HG03095 (cell line): ENCODE data around the gene PEX1.
"Not testable (repeated sequence)": the region's sequence is repeated elsewhere in the genome, so short reads cannot be mapped to it uniquely, and the experiment has no call there.

Experiments used
- ATAC-seq: cut with Tn5 transposase; IDR thresholded peaks from one replicate; pipeline ENCODE4 v1.9.1; 2021; ENCODE audit warnings: moderate library complexity; ENCODE audit not compliant: unreplicated experiment

PEX1 gene

DNA sequence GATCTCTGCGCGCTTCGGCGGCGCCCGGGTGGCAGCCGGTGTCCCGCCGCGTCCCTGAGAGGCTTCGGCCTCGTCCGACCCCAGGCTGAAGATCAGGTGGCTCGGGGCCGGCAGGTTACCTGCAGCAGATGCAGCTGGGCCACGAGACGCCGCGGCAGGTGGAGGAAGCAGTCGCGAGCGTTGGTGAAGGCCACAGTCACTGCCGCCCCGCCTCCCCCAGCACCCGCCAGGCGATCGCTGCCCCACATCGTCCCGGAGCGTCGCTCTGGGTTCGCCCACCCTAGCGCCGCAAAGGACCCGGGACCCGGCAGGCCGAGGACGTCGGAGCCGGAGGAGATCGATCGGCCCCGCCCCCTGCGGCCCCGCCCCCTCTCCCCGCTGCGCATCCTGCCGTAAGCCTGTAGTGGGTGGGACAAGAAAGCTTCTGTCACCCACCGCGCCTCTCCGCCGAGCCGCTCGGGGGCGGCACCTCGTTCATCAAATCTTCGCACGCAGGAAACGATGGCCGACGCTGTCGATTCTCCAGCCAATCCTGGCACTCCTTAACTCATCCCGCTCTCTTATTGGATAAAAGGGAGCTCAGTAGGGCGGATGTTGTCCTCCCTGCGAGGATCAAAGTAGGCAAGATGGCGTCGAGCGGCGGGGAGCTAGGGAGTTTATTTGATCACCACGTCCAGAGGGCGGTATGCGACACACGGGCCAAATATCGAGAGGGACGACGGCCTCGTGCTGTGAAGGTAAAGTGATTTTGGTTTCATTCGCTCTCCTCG lies at the start of gene PEX1, which contains the start of gene RBM48:
TSS of gene PEX1 (minus strand) at position 333 of the 770 bp plus-strand sequence. CDS start at position 248, 85 bp downstream.
TSS of gene RBM48 (plus strand) at position 608 of the 770 bp plus-strand sequence. CDS start at position 627, 19 bp downstream.
- ATAC-seq: peak; percentile 92

DNA sequence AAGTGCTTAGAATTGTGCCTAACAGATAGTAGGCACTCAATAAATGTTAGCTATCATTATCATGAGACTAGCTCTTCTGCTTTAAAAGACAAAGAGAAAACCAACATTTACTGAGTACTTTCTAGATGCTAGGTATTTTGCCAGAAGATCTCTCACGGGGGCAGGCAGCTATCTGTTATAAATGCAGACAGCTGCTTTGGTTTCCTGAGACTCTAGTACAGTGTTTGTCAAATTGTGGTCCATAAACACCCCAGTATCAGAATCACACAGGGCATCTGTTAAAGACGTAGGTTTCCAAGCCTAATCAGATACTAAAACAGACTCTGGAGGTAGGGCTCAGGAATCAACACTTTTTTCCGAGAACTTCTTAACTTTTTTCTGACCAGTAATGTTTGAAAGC lies 48.0 kb upstream of the PEX1 start:
- ATAC-seq: no peak

DNA sequence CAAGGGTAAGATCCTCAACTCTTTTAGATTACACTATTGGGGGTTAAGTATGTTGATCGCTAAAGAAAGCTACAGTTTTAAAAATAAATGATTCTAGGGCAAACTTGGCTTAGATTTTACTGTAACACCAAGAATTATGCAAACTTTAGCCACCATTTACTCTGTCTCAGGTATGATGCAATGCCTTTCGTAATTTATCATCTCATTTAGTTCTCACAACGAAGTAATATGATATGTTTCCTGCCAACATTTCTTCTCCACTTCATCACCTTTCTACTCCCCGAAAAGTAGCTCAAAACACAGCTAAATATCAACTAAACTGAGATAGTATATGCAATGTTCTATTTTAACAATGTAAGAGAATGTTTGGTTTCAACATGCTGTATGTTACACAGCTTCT lies 40.8 kb upstream of the PEX1 start:
- ATAC-seq: no peak

DNA sequence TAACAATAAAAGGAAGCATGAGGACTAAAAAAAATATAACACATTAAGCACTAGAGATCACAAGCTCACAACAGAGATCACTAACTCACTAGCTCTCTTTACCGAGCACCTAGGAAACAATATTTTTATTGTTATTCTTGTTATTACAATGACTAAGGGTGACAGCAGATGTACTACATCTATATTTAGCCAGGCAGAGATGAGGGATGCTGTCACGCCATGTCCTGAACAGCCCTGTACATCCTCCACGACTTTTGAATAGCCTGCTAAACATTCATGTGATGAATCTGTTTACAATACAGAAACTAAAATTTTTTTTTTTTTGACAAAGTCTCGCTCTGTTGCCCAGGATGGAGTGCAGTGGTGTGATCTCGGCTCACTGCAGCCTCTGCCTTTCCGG lies 39.1 kb upstream of the PEX1 start:
- ATAC-seq: no peak

DNA sequence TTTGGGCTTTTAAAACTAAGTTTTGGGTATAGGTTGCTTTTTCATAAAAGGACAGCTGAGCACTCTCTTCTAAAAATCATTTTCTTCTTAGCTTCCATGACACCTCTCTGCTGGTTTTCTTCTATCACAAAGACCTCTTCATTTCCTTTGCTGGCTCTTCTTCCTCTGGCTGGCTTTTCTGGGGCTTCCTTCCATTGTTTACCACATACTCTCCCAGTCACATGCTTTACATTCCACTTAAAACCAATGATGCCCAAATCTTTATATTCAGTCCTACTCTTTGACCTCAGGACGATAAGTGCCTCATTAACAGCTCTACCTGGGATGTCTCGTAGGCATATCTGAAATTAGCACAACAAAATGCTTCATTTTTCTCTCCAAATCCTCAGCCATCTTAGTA lies 35.0 kb upstream of the PEX1 start:
- ATAC-seq: no peak

DNA sequence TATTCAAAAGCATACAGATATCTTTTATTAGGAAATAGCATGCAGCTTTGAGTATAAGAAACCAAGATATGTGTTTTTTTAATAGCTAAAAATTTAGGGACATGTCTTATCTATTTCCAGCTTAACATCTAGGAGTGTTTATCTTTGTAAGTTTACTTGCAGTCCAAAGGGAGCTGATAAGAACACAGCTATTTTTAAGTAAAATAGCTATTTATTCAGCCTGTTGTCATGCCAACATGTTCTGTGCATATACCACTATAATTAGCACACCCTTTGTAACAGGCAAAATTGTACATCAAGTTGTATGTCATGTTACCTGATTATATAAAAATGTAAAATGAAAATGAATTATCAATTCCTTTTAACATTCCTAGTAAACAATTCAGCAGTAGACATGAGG lies 32.3 kb upstream of the PEX1 start:
- ATAC-seq: no peak

GRCh38 chr7:92557808-92558362 lies 29.6 kb upstream of the PEX1 start:
- ATAC-seq: no peak

DNA sequence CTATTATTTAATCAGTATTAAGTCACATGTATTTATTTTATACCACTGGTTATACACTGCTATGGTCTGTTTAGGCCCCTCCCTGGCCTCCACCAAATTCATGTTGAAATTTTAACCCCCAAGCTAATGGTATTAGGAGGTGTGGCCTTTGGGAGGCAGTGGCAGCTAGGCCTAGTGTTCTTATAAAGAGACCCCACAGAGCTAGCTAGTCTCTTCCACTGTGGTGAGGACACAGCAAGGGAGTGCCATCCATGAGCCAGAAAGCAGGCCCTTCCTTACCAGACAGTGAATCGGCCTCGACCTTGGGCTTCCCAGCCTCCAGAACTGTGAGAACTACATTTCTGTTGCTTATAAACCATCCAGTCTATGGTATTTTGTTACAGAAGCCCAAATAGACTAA lies 28.9 kb upstream of the PEX1 start:
- no peak for ATAC-seq

DNA sequence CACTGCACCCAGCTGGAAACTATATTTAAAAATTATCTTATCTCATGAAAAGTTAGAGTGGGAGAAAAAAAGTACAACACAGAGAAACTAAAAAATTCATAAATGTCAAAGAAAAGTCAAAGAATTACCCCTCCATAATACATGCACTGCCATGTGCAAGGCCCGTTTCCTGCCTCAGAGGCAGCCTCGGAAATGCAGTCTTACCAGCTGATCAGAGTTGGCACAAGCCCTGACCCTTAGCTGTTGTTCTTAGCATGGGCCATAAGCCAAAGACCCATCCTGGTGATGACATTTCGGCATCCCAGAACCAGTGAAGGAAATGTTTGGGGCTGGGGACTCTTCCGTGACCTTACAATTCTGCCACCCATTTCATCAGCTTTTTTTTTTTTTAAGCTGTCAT lies 21.9 kb upstream of the PEX1 start:
- no peak for ATAC-seq

DNA sequence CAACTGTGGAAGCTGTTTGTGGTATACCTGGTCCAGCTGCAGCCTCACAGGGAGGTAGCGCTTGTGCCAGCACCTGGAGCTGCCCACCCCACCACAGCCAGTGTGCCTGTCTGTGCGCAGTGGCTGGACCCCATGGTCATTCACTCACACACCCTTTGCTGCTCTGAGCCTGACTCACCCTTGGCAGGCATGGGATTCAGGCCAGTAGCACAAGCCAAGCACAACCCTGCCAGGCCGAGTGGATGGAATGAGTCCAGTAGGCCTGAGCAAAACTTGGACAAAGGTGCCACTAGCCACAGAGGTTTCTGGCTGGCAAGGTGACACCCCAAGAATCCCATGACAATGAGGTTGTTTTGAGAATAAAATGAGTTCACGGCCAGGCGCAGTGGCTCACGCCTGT lies 19.3 kb upstream of the PEX1 start:
- no peak for ATAC-seq

- ATAC-seq: no peak
Observed at GRCh38 chr7:92546856-92547497, 18.7 kb upstream of the PEX1 start.

GRCh38 chr7:92545116-92545515 lies 16.8 kb upstream of the PEX1 start:
- not testable (repeated sequence) for ATAC-seq

GRCh38 chr7:92543542-92543941 lies 15.2 kb upstream of the PEX1 start:
- ATAC-seq: not testable (repeated sequence)

DNA sequence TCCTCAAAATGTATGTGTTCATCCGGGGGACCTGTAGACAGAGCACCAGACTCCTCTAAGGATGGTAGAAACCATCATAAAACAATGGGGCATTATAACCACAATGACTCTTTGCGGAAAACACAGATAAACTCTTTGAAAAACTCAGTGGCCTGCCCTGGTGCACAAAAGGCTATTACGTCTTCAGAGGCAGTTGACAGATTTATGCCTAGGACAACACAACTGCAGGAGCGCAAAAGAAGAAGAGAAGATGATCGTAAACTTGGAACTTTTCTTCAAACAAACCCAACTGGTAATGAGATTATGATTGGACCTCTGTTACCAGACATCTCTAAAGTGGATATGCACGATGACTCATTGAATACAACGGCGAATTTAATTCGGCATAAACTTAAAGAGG lies 6.3 kb upstream of the PEX1 start:
- ATAC-seq: no peak

GRCh38 chr7:92528958-92529264 lies 591 bp upstream of the PEX1 start:
- peak; percentile 6 for ATAC-seq

DNA sequence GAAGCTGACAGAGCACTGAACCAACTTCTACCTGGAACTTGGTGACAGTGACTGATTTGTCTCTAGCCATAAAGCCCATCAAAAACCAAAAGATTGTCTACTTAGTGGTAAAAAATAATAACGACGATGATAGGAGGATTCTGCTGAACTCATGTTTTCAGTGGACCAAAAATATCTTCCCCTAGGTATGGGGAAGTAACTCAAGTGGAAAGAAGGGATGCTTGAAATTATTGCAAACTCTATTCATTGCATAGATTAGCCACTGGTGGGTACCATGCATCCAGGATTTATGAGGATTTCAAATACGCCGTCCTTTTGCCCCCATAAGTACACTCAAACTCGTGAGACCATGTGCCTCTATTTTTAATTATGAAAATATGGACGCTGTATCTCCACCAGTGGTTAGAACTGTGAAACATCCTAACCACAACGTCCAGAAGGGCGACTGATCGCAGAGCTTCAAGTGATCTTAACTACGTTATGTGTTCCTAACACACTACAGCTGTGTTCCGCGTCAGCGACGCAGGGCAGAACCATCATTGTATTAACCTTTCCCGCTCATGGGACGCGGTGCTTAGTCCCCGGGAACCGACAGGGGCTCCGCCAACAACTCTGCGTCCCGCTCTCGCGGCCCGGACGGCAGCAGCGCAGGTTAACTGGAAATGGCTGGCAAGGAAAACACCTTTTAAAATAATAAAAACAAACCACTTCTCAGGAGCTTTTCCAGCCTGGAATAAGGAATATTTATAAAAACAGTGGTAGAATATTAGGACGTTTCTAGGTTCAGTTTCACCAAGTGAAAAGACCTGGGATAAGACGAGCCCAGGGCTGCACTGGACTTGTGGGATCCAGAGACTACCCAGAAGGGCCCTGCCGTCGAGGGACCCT lies 776 bp downstream of the PEX1 start:
- ATAC-seq: peak; percentile 34

GRCh38 chr7:92523110-92523509 lies 5.2 kb downstream of the PEX1 start:
- ATAC-seq: no peak

DNA sequence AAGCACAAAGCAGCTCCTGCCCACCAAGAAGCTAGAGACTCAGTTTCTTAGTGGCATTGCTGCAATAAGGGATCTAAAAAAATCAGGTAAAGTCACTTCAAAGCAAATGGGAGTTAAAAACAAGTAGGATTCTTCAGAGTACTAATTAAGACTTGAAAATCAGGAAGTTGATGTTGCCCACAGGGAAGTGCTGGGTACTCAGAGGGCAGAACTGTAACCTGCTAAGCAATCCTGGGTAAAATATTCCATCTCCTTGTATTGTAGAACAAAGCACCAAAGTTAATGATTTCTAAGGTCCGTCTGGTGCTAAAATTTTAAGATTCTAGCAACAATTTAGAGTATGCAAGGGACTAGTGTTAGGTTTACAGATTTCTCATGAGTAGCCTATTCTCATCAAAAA lies 8.3 kb downstream of the PEX1 start:
- no peak for ATAC-seq

- no peak for ATAC-seq
Observed at GRCh38 chr7:92517631-92518030, 10.7 kb downstream of the PEX1 start.

GRCh38 chr7:92513167-92513902 lies 15.0 kb downstream of the PEX1 start:
- ATAC-seq: no peak

DNA sequence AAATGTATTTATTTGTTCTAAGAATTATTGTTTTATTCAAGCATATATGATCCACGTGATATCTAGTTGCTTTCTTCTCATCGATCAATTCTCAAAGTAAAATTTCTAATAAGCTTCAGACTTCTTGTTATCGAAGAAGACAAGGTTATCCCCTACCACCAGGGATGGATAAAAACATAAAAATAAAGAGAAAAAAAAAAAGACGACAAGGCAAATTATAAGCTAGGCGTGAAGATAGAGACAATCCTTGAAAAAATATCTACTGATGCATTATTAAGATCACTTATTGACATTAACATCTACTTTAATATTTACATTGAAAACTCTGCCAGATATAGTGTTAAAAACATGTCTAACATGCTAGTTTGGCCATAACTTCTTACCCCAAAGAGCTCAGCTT lies 19.4 kb downstream of the PEX1 start:
- no peak for ATAC-seq
